GM19395 (cell line): ENCODE results near the gene CLK4.
A peak's percentile ranks its signal among the peaks of the same experiment; 100 is the strongest.

Experiments
- ATAC-seq: cut with Tn5 transposase; IDR thresholded peaks from one replicate; pipeline ENCODE4 v1.9.1; 2021; ENCODE audit warnings: mild to moderate bottlenecking, moderate library complexity; ENCODE audit not compliant: unreplicated experiment

Gene CLK4

DNA sequence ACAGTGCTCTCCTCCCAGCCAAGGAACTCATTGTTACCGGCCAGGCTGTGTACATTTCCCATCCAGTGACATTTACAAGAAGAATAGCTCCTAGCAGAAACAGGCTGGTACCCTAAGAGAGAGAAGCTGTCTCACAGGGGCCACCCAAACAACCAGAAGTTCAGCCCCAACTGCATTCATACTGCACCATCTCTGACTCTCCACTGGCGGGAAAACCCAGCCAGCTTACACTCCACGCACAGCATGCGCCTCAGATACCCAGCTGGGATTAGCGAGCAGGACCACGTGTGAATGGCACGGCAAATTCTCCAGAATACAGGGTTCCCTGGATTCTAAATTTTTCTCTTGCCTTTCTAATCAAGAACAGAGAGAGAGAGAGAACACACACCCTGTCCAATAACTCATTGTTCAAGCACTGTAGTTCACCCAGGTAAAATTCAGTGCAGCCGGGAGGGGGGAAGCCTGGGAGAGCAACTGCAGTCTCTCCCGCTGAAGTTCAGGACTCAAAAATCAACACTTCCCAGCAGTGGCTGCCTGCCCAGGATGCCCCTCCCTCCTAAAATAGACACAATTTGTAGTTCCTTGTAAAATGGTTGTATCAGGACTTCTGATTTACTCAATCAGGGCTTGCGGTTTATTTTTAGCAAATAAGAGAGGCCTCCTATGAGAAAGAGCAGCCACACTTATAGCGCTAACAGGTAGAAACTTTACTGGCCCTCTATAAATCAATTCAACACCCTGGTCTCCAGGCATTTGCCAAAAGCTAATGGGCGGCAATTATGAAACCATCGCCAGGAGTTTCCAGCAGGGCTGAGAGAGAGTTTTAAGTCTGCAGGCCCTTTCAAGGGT is 38.9 kb downstream of the CLK4 start:
- ATAC-seq: no peak

DNA sequence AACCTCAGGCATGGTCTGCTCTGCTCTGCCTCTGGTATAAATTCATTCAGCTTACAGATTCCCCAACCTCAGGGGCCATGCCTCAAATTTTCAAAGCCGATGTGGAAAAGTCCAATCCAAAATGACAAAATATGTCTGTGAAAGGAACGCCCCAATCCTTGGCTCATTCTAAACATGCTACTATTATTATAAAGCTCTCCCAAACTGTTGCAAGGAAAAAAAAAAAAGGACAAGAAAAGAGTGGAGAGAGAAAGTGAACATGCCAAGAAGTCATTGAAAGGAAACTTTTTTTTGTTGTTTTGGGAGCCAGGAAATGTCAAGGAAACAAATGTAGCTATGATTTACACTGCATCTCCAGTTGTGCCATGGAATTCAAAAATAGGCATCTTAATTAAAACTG is 40.5 kb downstream of the CLK4 start:
- ATAC-seq: no peak

DNA sequence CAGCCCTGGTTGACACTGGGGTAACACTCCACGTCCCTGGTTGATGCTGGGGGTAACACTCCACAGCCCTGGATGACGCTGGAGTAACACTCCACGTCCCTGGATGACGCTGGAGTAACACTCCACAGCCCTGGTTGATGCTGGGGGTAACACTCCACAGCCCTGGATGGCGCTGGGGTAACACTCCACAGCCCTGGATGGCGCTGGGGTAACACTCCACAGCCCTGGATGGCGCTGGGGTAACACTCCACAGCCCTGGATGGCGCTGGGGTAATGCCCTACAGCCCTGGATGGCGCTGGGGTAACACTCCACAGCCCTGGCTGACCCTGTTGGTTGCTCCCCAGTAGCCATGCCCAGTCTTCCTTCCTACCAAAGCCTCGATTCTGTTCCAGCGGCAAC is 41.4 kb downstream of the CLK4 start:
- ATAC-seq: peak; percentile 90

DNA sequence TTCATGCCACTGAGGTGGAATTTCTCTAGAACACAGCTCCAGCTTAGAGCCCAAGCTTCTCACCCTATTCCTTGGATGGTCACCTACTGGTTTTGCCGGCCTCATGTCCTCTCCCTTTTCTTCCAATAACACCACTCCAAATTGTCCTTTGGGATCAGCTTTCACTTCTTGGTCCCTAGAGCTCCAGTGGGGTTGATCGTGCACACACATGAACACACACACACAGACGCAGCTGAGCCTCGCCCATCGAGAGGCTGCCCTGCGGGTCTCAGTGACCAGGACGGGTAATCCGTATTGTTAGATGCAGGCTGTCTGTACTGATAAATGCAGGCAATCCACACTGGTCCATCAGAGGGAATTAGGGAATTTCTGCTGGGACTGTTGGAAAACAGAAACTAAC is 43.6 kb downstream of the CLK4 start:
- no peak for ATAC-seq

DNA sequence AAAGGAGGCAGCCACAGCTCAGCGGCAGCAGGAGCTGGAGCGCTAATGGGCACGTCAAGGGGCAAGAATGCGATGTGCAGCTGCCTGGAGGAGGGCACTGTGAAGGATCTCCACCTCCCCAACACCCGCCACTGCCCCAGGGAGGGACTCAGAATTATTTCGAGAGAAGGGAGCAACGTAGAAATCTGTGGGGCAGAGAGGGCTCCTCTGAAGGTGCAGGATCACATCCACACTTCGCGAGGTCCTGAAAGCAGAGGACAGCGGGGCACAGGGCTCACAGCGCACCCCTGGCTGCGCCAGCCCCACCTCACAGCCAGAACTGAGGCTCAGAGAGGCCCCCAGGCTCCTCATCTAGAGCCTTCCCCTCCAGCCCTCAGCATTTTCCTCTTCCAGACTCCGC is 44.6 kb downstream of the CLK4 start:
- no peak for ATAC-seq

DNA sequence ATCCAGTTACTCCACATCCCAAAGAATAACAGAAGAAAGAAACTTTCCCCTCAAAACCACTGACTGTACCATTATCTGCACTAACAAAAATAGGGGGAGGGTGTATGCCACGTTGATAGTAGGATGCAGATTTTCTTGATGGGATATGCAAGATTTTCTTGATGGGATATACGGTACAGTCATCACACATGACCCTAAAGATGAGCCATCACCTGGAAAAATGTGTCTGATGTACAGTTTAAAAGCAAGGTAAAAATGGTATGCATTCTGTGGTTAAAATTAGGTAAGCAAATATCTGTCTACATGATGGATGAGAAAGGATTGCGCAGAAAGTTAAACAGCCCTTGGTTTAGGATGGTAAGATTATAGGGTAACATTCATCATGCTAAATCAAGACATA is 45.2 kb downstream of the CLK4 start:
- ATAC-seq: no peak

DNA sequence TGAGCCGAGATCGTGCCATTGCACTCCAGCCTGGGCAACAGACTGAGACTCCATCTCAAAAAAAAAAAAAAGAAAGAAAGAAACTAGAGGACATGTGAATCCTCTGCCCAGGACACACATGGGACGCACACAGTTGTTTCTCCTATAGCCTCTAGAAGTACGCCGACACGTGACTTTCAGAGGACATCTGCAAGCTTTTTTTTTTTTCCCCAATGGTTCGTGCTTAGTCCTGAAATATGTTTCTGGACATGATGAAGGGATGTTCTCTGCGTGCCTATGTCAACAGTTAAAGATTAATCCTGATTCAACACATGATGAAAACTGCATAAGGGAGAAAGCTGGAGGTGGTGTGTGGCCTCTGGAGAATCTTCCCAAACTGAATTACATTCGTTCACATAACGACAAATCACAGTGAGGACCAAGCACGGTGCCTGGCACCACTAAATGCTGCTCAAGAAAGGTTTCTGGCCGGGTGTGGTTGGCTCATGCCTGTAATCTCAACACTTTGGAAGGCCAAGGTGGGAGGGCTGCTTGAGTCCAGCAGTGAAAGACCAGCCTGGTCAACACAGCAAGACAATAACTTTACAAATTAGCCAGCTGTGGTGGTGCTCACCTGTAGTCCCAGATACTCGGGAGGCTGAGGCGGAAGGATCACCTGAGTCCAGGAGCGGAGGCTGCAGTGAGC is 46.4 kb downstream of the CLK4 start:
- ATAC-seq: no peak

DNA sequence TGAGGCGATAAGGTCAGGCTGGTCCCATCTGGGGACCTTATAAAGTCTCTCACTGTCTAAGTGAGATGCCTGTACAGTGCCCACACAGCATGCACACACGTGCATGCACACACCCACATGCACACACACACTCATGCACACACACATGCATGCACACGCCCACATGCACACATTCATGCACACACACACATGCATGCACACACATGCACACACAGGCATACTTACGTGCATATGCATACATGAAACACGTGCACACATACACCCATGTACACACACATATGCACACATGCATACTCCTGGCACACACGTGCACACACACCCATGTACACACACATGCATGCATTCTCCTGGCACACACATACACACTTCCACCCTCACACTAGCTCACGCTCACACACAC is 48.9 kb downstream of the CLK4 start:
- ATAC-seq: no peak

DNA sequence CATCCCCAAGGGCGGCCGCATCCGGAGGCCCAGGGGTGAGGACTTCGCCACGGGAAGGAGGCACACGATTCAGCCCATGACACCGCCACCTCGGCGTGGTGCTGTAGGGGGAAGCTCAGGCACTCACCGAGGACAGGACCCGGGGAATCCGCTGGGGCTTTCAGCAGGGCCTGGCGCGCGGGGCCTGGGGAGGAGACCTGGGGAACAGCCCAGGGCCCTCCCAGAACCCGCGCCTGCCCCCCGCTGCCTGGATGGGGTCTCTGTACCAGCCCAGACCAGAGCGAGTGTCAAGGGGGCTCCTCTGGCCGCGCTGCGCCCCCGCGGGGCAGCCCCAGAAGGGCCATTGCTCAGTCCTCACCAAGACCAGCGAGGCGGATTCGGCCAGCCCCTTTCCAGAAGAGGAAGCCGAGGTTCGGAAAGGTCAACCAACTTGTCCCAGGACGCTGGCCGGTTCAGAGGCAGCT is 49.4 kb downstream of the CLK4 start:
- ATAC-seq: no peak

DNA sequence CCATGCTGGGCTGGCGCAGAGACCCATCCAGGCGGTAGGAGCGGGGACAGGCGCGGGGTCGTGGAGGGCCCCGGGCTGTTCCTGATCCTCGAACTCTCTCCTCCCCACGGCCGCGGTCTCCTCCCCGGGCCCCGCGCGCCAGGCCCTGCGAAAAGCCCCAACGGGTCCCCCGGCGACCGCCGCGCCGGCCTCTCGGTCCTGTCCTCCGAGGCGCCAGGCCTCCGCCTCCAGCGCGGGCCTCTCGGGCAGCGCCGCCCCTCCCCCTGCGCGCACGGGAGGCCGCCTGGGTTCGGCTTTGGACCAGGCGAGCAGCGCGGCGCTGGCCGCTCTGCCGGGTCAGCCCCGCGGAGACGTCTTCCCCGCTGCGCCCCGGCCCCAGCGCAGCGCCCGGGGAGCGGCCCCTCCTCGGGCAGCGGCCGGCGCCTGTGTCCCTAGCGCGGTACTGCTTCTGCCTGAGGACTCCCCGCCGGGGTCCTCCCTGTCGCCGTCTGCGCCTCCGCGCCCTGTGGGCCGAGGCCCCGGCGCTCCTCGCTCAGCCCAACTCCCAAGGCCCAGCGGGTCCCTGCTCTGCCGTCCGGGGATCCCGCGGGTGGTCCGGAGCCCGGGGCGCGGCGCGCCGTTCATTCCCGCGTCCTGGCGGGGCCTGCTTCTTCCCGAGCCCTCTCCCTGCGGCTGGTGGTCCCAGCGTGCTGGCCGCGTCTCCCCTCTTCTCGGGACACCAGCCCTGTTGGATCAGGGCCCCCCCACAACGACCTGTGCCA is 50.1 kb downstream of the CLK4 start:
- ATAC-seq: no peak

DNA sequence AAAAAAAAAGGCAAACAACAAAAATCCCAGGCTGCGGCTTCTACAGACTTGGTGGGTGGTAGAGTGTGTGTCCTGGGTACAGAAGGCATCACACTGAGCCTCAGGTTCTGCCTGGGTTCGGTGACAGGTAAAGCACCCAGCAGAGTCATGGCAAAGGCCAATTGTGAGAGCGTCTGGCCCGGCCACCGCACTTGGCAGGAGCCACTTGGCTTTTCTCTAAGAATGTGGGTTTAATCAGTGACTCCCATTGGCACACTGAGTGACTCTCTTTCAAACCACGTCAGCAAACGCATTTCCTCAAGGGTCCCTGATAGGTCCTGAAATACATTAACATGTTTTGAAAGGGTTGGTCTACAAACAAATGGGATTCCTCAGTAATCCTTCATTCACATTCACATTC is 53.6 kb downstream of the CLK4 start:
- no peak for ATAC-seq

DNA sequence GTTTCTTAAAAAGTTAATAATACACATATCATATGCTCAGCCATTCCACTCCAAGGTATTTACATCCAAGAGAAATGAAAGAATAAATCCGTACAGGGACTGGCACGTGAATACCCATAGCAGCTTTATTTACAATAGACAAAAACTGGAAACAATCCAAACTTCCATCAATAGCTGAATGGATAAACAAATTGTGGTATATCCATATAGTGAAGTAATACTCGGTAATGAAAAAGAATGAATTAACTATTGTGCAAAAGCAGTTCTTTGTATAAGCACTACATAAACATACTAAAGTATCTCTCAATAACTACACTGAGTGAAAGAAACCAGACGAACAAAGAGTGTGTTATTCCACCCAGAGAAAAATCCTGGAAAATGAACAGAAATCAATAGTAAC is 54.2 kb downstream of the CLK4 start:
- ATAC-seq: no peak

DNA sequence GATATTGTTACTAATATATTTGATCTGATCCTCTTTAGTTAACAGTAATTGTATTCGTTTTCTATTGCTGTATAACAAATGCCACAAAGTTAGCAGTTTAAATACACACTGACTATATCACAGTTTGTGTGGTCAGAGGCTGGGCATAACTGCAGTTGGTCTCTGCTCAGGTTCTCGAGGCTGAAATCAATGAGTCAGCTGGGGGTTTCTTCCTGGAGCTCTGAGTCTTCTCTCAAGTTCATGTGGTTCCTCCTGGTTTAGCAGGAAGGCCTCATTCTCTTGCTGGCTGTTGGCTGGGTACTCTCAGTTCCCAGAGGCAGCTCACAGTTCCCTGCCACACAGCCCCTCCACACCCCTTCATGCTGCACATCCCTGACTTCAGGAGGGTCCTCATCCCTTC is 57.4 kb downstream of the CLK4 start:
- ATAC-seq: no peak

DNA sequence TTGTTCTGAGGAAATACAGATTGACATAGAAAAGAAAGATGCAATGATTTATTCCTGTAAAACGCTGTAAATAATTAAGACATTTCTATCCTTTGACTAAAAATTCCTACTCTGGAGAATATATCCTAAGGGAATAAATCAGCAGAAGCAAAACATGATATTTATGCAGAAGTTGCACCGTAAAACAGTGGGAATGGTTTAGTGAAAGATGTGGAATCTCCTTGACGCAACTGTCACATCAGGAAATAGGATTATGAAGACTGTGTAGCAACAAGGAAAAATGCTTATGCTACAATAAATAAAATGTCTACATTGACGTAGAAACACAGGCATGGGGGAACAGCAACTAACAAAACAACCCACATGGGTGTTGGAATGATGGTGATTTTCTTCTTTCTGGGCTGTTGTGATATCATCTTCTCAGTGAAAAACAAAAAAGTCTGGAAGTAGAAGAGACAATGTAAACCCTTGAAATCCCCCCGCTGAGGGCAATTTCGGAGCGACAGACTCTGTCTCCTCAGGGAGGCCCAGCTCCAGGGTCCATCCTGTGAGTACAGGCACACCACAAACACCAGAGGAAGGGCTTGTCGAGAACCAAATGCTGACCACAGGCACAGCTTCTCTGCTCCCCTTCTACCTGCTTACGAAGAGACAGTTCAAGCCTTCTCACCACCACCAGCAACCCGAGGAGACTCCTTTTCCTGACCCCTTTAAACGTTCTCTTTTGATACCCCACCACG is 61.9 kb downstream of the CLK4 start:
- ATAC-seq: no peak

DNA sequence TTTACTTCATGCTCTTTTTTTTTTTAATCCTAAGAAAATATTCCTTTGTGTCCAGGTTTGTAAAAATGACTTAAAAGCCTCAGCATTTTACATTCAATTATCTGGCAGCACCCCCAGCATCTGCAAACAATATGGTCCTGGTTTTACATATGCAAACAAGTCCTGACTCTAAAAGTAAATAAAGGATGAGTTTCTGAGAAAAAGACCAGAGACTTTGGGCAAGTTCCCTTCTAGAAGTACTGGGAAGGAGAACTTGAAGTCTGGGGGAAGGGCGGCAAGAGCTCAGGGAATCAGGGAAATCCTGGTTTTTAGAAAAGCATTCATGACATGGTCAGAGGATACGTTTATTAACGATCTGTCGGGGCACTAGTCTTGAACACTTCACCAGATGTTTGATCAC is 62.5 kb downstream of the CLK4 start:
- ATAC-seq: no peak

DNA sequence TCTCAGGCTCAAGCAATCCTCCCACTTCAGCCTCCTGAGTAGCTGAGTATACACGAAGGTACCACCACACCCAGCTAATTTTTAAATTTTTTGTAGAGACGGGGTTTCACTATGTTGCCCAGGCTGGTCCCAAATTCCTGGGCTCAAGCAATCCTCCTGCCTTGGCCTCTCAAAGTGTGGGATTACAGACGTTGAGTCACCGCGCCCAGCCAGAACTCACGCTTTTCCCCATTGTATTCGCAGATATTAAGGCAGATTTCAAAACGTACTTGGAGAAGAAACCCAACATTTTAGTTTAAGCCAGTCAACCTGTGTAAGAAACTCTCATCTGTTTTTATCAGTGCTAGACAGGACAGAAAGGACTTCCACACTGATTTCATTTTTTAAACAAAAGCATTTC is 63.2 kb downstream of the CLK4 start:
- no peak for ATAC-seq

DNA sequence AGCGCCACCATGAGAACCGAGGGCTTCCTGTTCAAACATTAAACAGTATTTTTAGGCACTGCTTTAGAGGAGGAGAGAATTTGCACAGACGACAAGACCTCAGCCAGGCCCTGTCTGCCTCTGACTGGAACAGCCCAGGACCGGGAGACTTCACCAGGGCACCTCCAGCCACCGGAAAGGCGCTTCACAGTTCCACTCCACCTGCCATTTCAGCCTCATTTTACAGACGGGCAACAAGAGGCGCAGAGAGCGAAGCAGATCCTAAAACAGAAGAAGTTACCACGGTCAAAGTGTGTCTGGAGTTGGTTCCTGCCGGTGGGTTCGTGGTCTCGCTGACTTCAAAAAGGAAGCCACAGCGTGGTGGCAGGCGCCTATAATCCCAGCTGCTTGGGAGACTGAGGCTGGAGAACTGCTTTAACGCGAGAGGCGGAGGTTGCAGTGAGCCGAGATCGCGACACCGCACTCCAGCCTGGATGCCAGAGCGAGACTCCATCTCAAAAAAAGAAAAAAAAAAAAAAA is 65.0 kb downstream of the CLK4 start:
- no peak for ATAC-seq

DNA sequence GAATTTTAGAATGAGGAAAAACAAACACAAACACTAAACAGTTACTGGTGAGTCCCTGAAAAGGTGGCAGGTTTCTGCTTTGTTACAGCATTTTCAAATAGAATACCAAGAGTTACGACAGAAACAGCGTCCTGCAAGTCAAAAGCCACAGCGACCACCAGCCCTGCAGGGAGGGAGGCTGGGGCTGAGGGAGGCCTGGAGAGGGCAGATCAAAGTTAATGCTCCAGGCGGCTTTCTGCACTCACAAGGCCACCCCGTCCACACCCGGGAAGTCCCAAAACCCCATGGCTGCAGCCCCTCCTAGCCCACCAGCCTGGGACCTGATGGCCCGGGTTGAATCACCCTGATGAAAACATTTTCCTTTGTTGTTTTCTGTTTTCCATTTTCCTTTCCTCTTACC is 65.9 kb downstream of the CLK4 start:
- no peak for ATAC-seq

DNA sequence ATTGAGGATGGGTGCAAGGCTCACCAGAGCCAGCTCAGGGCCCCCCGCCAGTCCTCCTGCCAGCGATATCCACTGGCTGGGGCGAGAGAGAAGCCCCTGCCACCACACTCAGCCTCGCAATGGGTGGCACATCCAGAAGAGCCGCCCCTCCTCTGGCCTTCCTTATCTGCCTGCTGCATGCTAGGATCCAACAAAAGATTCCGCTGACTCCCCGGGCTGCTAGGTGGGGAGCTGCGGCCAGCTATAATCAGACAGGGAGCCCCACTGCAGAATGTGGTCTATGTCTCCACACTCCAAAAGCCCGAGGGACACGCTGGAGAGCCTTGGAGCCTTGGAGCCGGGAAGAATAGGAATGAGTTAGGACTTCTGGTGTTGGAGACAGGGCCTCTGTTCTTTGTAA is 69.4 kb downstream of the CLK4 start:
- ATAC-seq: no peak

DNA sequence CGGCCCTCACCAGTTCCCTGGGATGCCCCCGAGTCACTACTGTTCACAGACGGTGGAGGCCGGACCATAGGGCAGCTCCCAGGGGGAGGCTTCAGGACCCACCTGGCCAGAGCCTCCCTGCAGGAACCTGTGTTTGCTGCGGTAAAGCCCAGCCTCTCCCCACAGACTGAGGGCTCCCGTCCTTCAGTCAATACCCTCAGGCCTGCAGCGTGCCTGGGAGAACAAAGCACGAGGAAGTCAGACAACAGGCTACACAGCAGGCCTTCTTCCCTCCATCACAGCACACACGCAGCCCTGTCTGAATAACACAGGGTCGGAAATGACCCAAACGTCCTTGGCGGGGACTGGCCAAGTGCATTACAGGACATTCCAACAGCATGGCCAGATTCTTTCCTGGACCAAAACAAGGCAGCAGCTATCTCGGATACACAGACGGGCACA is 71.1 kb downstream of the CLK4 start:
- ATAC-seq: no peak

DNA sequence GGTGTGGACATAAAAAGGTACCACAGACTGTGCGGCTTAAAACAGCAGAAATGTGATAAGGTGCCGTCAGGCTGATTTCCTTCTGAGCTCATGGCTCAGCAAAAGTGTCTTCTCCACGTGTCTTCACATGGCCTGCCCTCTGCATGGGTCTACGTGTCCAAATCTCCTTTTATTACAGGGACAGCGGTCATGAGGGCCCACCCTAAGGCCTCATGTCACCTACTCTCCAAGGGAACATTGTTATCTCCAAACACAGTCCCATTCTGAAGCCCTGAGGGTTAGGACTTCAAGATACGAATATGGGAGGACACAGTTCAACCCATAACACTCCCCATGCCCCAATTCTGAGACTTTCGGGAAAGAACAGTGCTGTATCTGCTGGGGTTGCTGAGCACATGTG is 71.8 kb downstream of the CLK4 start:
- ATAC-seq: no peak
